GM18511 (cell line): ENCODE data around the gene CABP7.

ENCODE experiments used
- ATAC-seq: cut with Tn5 transposase; IDR thresholded peaks from one replicate; pipeline ENCODE4 v1.9.1; 2021; ENCODE audit warnings: mild to moderate bottlenecking, moderate library complexity; ENCODE audit not compliant: unreplicated experiment

CABP7 gene

GRCh38 chr22:29719899-29720645 is at the start of gene CABP7:
TSS of gene CABP7 (plus strand) at chr22:29720003. CDS start at chr22:29720425, 422 bp downstream.
- ATAC-seq, result no peak

- no peak for ATAC-seq
Observed at GRCh38 chr22:29670626-29671025, 49.2 kb upstream of the CABP7 start.

GRCh38 chr22:29673361-29674066 is 46.3 kb upstream of the CABP7 start:
- no peak for ATAC-seq

- ATAC-seq, result no peak
Observed at GRCh38 chr22:29674121-29674520, 45.7 kb upstream of the CABP7 start.

- no peak for ATAC-seq
Observed at GRCh38 chr22:29679316-29679715, 40.5 kb upstream of the CABP7 start.

- no peak for ATAC-seq
Observed at GRCh38 chr22:29683536-29683935, 36.3 kb upstream of the CABP7 start.

- no peak for ATAC-seq
Observed at GRCh38 chr22:29684244-29684643, 35.6 kb upstream of the CABP7 start.

- ATAC-seq, result no peak
Observed at GRCh38 chr22:29689206-29689879, 30.5 kb upstream of the CABP7 start.

- ATAC-seq, result no peak
Observed at GRCh38 chr22:29689880-29690213, 30.0 kb upstream of the CABP7 start.

GRCh38 chr22:29690476-29690875 is 29.3 kb upstream of the CABP7 start:
- no peak for ATAC-seq

GRCh38 chr22:29691636-29692326 is 28.0 kb upstream of the CABP7 start:
- no peak for ATAC-seq

- ATAC-seq, result no peak
Observed at GRCh38 chr22:29692327-29692640, 27.5 kb upstream of the CABP7 start.

- ATAC-seq, result no peak
Observed at GRCh38 chr22:29693161-29693560, 26.6 kb upstream of the CABP7 start.

- no peak for ATAC-seq
Observed at GRCh38 chr22:29693671-29694070, 26.1 kb upstream of the CABP7 start.

GRCh38 chr22:29695129-29695926 is 24.5 kb upstream of the CABP7 start:
- ATAC-seq, result no peak

- no peak for ATAC-seq
Observed at GRCh38 chr22:29697853-29698598, 21.8 kb upstream of the CABP7 start.

- ATAC-seq, result no peak
Observed at GRCh38 chr22:29700206-29700899, 19.4 kb upstream of the CABP7 start.

GRCh38 chr22:29700900-29701154 is 19.0 kb upstream of the CABP7 start:
- ATAC-seq, result no peak

- ATAC-seq, result no peak
Observed at GRCh38 chr22:29701155-29701999, 18.4 kb upstream of the CABP7 start.
